Endothelial cell of umbilical vein (primary cell): ENCODE data around the gene HMGCS2. TPM values are rescaled to one million over a fixed set of nuclear protein-coding genes. Genes with fewer than 3 reads are reported as not detected.

Experiments
- BruUV-seq: library from RNA; stranded (reverse); fragments of 400-500 nt; replicated peaks from 2 replicates; lab custom pipeline; 2021; lab: Mats Ljungman, UMichigan
- CTCF ChIA-PET: fragments of 300-600, 350-600 bp; sonication (Branson Sonifier 250); formaldehyde crosslinking; loops from one replicate; lab custom pipeline; 2021; ENCODE audit warnings: antibody characterized with exemption, inconsistent platforms; lab: Charles Lee
- POLR2A ChIA-PET: fragments of 300-600, 350-600 bp; sonication (Branson Sonifier 250); formaldehyde crosslinking; loops from one replicate; lab custom pipeline; 2021; ENCODE audit warnings: antibody characterized with exemption, inconsistent platforms; lab: Charles Lee
- DNase-seq: peaks from one replicate; pipeline ENCODE4 v3.0.0-alpha.2; 2011; ENCODE audit warnings: low read depth, low spot score
- FAIRE-seq: peaks from 2 replicates; lab custom pipeline; 2011; peaks lifted over from hg19 to GRCh38; lab: Jason Lieb, UNC
- H2AFZ ChIP-seq: 2 replicates; pipeline ENCODE4 v1.6.0; 2012; ENCODE audit warnings: low read depth, low read length, control low read depth, inconsistent platforms
- H3K27ac ChIP-seq: 2 replicates; pipeline ENCODE4 v1.5.1; 2011; ENCODE audit warnings: low read depth, mild to moderate bottlenecking, control low read depth, low read length, moderate library complexity; ENCODE audit not compliant: insufficient read depth
- H3K27me3 ChIP-seq, 2 experiments: 2 replicates each; pipeline versions ENCODE4 v1.6.0 to v1.6.1; 2011; ENCODE audit warnings: low read length in 2 of 2, mixed read lengths in 1 of 2; ENCODE audit not compliant: control insufficient read depth in 2 of 2, insufficient read depth in 2 of 2
- H3K36me3 ChIP-seq, 2 experiments: 2 replicates in 1 of 2; 3 replicates in 1 of 2; pipeline ENCODE4 v1.5.1; 2011; ENCODE audit warnings: low read length in 2 of 2, mild to moderate bottlenecking in 1 of 2, moderate library complexity in 1 of 2; ENCODE audit not compliant: control insufficient read depth in 2 of 2, insufficient read depth in 2 of 2; ENCODE audit errors: extremely low read depth in 1 of 2
- H3K4me1 ChIP-seq: 3 replicates; pipeline ENCODE4 v1.5.1; 2011; ENCODE audit warnings: mild to moderate bottlenecking, low read length; ENCODE audit not compliant: control insufficient read depth, insufficient read depth; ENCODE audit errors: extremely low read depth
- H3K4me2 ChIP-seq: 2 replicates; pipeline ENCODE4 v1.6.1; 2011; ENCODE audit warnings: low read length, control low read depth, mixed read lengths; ENCODE audit not compliant: insufficient read depth
- H3K4me3 ChIP-seq, 3 experiments: fragments of 200-600 bp in 1 of 3; sonication (generic), shearing (Covaris generic) in 1 of 3; replicated peaks in 1 of 3; 2 replicates each; pipeline ENCODE4 v1.5.1; 2011 to 2016; ENCODE audit warnings: control low read depth in 3 of 3, low read length in 3 of 3, mild to moderate bottlenecking in 2 of 3, inconsistent platforms in 1 of 3, low read depth in 1 of 3, moderate library complexity in 1 of 3; ENCODE audit not compliant: insufficient read depth in 1 of 3
- H3K79me2 ChIP-seq: 2 replicates; pipeline ENCODE4 v1.6.0; 2012; ENCODE audit warnings: low read length, inconsistent platforms; ENCODE audit not compliant: control insufficient read depth, insufficient read depth
- H3K9ac ChIP-seq: replicated peaks from 2 replicates; pipeline ENCODE3; 2011; ENCODE audit warnings: low read length, control low read depth; ENCODE audit not compliant: insufficient read depth; ENCODE audit errors: extremely low read depth
- H3K9me1 ChIP-seq: replicated peaks from 3 replicates; pipeline ENCODE4 v1.6.0; 2011; ENCODE audit warnings: mild to moderate bottlenecking, low read length; ENCODE audit not compliant: control insufficient read depth, insufficient read depth; ENCODE audit errors: extremely low read depth
- H3K9me3 ChIP-seq: replicated peaks from 2 replicates; pipeline ENCODE4 v1.5.1; 2012; ENCODE audit warnings: low read length, inconsistent platforms; ENCODE audit not compliant: control insufficient read depth, insufficient read depth
- H4K20me1 ChIP-seq: replicated peaks from 2 replicates; pipeline ENCODE3; 2011; ENCODE audit warnings: mild to moderate bottlenecking, low read length; ENCODE audit not compliant: control insufficient read depth, insufficient read depth; ENCODE audit errors: extremely low read depth
- EZH2 ChIP-seq: IDR thresholded peaks from 2 replicates; pipeline ENCODE4 v1.6.1; 2012; ENCODE audit warnings: borderline replicate concordance, low read depth, mild to moderate bottlenecking, moderate library complexity, low read length, inconsistent platforms; ENCODE audit not compliant: severe bottlenecking
- FOS ChIP-seq: IDR thresholded peaks from 2 replicates; pipeline ENCODE4 v1.6.1; 2011; ENCODE audit warnings: mild to moderate bottlenecking, low read length, moderate library complexity, borderline replicate concordance; ENCODE audit not compliant: insufficient read depth
- GATA2 ChIP-seq: IDR thresholded peaks from 2 replicates; pipeline ENCODE4 v1.7.0; 2011; ENCODE audit warnings: low read depth, mild to moderate bottlenecking, moderate library complexity, mixed read lengths, low read length; ENCODE audit not compliant: insufficient read length, insufficient read depth
- JUN ChIP-seq: IDR thresholded peaks from 2 replicates; pipeline ENCODE4 v1.6.1; 2011; ENCODE audit warnings: borderline replicate concordance, low read depth; ENCODE audit not compliant: insufficient read length, insufficient read depth
- MYC ChIP-seq: IDR thresholded peaks from one replicate; pipeline ENCODE4 v1.6.1; 2011; ENCODE audit warnings: mild to moderate bottlenecking, low read depth, low read length
- POLR2A ChIP-seq: IDR thresholded peaks from 2 replicates; pipeline ENCODE4 v1.6.1; 2012; ENCODE audit warnings: low read depth, mild to moderate bottlenecking, control low read depth, low read length
- POLR2AphosphoS5 ChIP-seq: IDR thresholded peaks from 2 replicates; pipeline ENCODE4 v1.6.1; 2012; ENCODE audit warnings: low read depth, mild to moderate bottlenecking, control low read depth, low read length, moderate library complexity; ENCODE audit not compliant: insufficient read depth
- dilution Hi-C: fragments of 300-500 bp; cut with MboI; formaldehyde crosslinking; loops from one replicate; pipeline ENCODE4 v1.15.0; 2019; ENCODE audit warnings: low sequenced_read_pairs; ENCODE audit not compliant: extremely low pct_ligation_motif_present
- intact Hi-C: fragments of 100-400 bp; cut with micrococcal nuclease; formaldehyde crosslinking; loops from one replicate; pipeline ENCODE4 v1.10.0; 2022
- polyA plus RNA-seq, 4 experiments: library from polyadenylated mRNA; depleted of rRNA in 3 of 4; stranded (reverse) in 3 of 4; unstranded in 1 of 4; fragments of >200 nt; gene quantifications; 2 replicates each; pipeline versions ENCODE4 v1.2.1 to v1.2.3, GENCODE V29; 2011 to 2012; ENCODE audit warnings: missing spikeins in 1 of 4
- total RNA-seq: library from RNA; stranded (reverse); gene quantifications from 2 replicates; pipeline ENCODE4 v1.2.3, GENCODE V29; 2021
- TF ChIP-seq, protein P1 (sequence below), 2 donors: IDR thresholded peaks; 1 replicate in 1 of 2; 2 replicates in 1 of 2; pipeline ENCODE4 v1.5.1; 2011; ENCODE audit warnings: low read length in 2 of 2, mild to moderate bottlenecking in 2 of 2, moderate library complexity in 2 of 2, control low read depth in 1 of 2, inconsistent platforms in 1 of 2, low read depth in 1 of 2; ENCODE audit not compliant: insufficient read depth in 1 of 2; ENCODE audit errors: extremely low read depth in 1 of 2
- TF ChIP-seq, protein P2 (sequence below): IDR thresholded peaks from 2 replicates; pipeline ENCODE4 v1.6.1; 2011; ENCODE audit not compliant: insufficient read depth, insufficient read length

HMGCS2 gene
- total and polyA plus RNA-seq, 2 donors (not counting 3 experiments of a cell fraction or from before 2014, with no cell fraction given) = not detected

DNA sequence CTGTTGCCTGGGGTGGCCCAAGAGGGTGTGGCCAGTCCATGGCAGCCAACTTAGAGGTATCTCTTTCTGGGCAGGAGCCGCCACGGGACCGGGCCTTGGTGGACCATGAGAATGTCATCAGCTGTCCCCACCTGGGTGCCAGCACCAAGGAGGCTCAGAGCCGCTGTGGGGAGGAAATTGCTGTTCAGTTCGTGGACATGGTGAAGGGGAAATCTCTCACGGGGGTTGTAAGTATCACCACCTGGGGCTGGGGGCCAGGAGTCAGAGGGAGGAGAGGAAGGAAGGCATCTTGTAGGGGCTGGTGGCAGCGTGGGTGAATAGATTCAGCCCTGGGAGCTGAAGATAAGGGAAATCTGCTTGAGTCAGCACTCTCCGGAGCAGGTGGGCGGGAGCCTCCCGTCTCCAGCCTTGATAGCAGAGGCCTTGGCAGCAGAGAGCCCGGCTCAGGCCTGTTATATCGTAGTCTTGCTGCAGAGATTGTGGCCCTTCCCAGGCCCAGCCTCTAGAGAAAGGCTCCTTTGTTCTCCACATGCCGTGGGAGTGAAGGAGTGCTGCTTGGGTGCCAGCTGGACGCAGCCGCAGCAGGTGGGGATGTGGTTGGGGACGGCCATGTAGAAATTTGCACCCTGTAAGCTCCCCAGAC lies 31.5 kb downstream of the HMGCS2 start:
- no peaks in the 10 kb centered on the region for H3K9me3 ChIP-seq
- no peak overlapping the region for H3K9ac ChIP-seq
- POLR2A ChIA-PET = no interaction called here
- intact Hi-C loops = no loop called here
- no peak for FAIRE-seq
- H2AFZ ChIP-seq = no peak overlapping the region
- H3K4me1 ChIP-seq = no peaks in the 10 kb centered on the region
- dilution Hi-C loops = no loop called here
- TF ChIP-seq POLR2A (no peak), GATA2 (no peak), POLR2AphosphoS5 (no peak), JUN (no peak), FOS (no peak), EZH2 (no peak), MYC (no peak)
- TF ChIP-seq, protein P1, sequence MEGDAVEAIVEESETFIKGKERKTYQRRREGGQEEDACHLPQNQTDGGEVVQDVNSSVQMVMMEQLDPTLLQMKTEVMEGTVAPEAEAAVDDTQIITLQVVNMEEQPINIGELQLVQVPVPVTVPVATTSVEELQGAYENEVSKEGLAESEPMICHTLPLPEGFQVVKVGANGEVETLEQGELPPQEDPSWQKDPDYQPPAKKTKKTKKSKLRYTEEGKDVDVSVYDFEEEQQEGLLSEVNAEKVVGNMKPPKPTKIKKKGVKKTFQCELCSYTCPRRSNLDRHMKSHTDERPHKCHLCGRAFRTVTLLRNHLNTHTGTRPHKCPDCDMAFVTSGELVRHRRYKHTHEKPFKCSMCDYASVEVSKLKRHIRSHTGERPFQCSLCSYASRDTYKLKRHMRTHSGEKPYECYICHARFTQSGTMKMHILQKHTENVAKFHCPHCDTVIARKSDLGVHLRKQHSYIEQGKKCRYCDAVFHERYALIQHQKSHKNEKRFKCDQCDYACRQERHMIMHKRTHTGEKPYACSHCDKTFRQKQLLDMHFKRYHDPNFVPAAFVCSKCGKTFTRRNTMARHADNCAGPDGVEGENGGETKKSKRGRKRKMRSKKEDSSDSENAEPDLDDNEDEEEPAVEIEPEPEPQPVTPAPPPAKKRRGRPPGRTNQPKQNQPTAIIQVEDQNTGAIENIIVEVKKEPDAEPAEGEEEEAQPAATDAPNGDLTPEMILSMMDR (IDR thresholded peaks at IDR 0.05; ENCODE audit: extremely low read depth in 1 of 2, insufficient read depth in 1 of 2, low read depth in 1 of 2, low read length in 2 of 2) = no peak
- TF ChIP-seq, protein P2, sequence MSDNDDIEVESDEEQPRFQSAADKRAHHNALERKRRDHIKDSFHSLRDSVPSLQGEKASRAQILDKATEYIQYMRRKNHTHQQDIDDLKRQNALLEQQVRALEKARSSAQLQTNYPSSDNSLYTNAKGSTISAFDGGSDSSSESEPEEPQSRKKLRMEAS = no peak
- H3K4me3 ChIP-seq = no peak overlapping the region
- no peak overlapping the region for H3K27ac ChIP-seq
- peak; percentile 3 for DNase-seq
- H3K9me1 ChIP-seq = no peaks in the 10 kb centered on the region
- H4K20me1 ChIP-seq = no peaks in the 10 kb centered on the region
- H3K79me2 ChIP-seq = no peaks in the 10 kb centered on the region
- H3K36me3 ChIP-seq = peaks cover 3 to 4% of the 10 kb centered on the region in 2 experiments
- no peaks in the 10 kb centered on the region for H3K27me3 ChIP-seq
- no peak overlapping the region for H3K4me2 ChIP-seq
- CTCF ChIA-PET = interaction anchor here (1.4 kb wide), 1 partner anchor 9 kb away, joined by 4 read pairs; no protein-coding TSS in a partner anchor
- BruUV-seq = no TSS peak
